IMR-90 (cell line): ENCODE measurements around the gene GAMT.

ENCODE experiments used
- BHLHE40 ChIP-seq: fragments of 150-350 bp; IDR thresholded peaks from 2 replicates; pipeline ENCODE4 v1.6.1; 2016; ENCODE audit warnings: mild to moderate bottlenecking, low read depth, low read length
- CEBPB ChIP-seq: IDR thresholded peaks from 2 replicates; pipeline ENCODE4 v1.6.1; 2012; ENCODE audit warnings: low read depth, low read length, improper control_type of control experiment
- CHD1 ChIP-seq: IDR thresholded peaks from 2 replicates; pipeline ENCODE4 v1.6.1; 2012; ENCODE audit warnings: low read depth, low read length, improper control_type of control experiment
- MAFK ChIP-seq: IDR thresholded peaks from 2 replicates; pipeline ENCODE4 v1.6.1; 2012; ENCODE audit warnings: low read depth, low read length, improper control_type of control experiment
- MAZ ChIP-seq: IDR thresholded peaks from 2 replicates; pipeline ENCODE4 v1.6.1; 2012; ENCODE audit warnings: low read depth, mild to moderate bottlenecking, low read length, improper control_type of control experiment, moderate library complexity, borderline replicate concordance
- MXI1 ChIP-seq: IDR thresholded peaks from 2 replicates; pipeline ENCODE4 v1.6.1; 2012; ENCODE audit warnings: low read depth, mild to moderate bottlenecking, low read length, moderate library complexity, borderline replicate concordance
- POLR2A ChIP-seq: IDR thresholded peaks from 2 replicates; pipeline ENCODE4 v1.6.1; 2012; ENCODE audit warnings: mild to moderate bottlenecking, low read depth, low read length
- RAD21 ChIP-seq: IDR thresholded peaks from 2 replicates; pipeline ENCODE4 v1.6.1; 2012; ENCODE audit warnings: low read length, improper control_type of control experiment
- RCOR1 ChIP-seq: IDR thresholded peaks from 2 replicates; pipeline ENCODE4 v1.6.1; 2012; ENCODE audit warnings: mild to moderate bottlenecking, low read length, improper control_type of control experiment; ENCODE audit not compliant: insufficient replicate concordance
- RFX5 ChIP-seq: IDR thresholded peaks from 2 replicates; pipeline ENCODE4 v1.8.0; 2012; ENCODE audit warnings: low read depth, mild to moderate bottlenecking, low read length, moderate library complexity
- SMC3 ChIP-seq: fragments of 150-350 bp; IDR thresholded peaks from 2 replicates; pipeline ENCODE4 v1.6.1; 2016; ENCODE audit warnings: low read depth, mild to moderate bottlenecking, antibody characterized with exemption, low read length, moderate library complexity
- TF ChIP-seq, protein P1 (sequence below): conservative IDR thresholded peaks from 2 replicates; pipeline ENCODE4 v1.5.1; 2012; ENCODE audit warnings: mild to moderate bottlenecking, low read depth, low read length, improper control_type of control experiment
- TF ChIP-seq, protein P2 (sequence below): fragments of 150-350 bp; IDR thresholded peaks from 2 replicates; pipeline ENCODE4 v1.6.1; 2016; ENCODE audit warnings: low read depth, mild to moderate bottlenecking, low read length, moderate library complexity, borderline replicate concordance

DNA sequence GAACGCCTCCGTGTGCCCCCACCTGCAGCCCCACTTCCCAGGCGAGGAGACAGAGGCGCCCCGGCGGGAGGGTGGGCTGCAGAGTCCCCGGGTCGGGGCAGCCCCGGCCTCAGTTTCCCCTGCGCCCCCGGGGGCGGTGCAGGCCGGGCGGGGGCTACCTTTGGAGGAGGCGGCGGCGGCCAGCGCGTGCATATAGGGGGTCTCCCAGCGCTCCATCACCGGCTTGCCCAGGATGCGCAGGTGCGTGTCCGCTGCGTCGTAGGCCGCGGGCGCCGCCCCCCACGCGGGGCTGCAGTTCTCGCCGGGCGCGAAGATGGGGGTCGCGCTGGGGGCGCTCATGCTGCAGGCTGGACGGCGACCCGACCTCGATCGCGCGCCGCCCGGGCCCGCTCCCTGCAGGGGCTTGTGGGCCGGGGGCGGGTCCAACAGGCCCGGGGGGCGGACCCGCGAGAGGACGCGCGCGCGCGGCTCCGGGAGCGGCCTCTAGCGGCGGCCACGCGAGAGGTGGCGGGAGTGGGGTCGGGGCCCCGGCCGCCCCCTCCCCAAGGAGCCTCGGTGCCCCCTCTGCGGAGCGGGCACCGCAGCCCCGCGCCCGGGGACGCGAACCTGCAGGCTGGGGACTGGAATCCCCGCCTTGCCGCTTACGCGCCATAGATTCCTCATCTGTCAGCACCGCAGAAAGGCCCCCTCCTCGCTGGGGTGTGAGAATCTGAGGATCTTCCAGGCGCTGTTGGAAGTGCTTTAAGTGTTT, at the start of gene GAMT:
- TF ChIP-seq, protein P1, sequence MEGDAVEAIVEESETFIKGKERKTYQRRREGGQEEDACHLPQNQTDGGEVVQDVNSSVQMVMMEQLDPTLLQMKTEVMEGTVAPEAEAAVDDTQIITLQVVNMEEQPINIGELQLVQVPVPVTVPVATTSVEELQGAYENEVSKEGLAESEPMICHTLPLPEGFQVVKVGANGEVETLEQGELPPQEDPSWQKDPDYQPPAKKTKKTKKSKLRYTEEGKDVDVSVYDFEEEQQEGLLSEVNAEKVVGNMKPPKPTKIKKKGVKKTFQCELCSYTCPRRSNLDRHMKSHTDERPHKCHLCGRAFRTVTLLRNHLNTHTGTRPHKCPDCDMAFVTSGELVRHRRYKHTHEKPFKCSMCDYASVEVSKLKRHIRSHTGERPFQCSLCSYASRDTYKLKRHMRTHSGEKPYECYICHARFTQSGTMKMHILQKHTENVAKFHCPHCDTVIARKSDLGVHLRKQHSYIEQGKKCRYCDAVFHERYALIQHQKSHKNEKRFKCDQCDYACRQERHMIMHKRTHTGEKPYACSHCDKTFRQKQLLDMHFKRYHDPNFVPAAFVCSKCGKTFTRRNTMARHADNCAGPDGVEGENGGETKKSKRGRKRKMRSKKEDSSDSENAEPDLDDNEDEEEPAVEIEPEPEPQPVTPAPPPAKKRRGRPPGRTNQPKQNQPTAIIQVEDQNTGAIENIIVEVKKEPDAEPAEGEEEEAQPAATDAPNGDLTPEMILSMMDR = peak; percentile 48
- no peak for TF ChIP-seq BHLHE40
- TF ChIP-seq MAFK = no peak
- TF ChIP-seq SMC3 = no peak
- no peak; the same call in 1 of the 2 replicates for TF ChIP-seq MAZ
- TF ChIP-seq RAD21 = no peak
- no peak for TF ChIP-seq RFX5
- TF ChIP-seq, protein P2, sequence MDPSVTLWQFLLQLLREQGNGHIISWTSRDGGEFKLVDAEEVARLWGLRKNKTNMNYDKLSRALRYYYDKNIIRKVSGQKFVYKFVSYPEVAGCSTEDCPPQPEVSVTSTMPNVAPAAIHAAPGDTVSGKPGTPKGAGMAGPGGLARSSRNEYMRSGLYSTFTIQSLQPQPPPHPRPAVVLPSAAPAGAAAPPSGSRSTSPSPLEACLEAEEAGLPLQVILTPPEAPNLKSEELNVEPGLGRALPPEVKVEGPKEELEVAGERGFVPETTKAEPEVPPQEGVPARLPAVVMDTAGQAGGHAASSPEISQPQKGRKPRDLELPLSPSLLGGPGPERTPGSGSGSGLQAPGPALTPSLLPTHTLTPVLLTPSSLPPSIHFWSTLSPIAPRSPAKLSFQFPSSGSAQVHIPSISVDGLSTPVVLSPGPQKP = no peak
- TF ChIP-seq POLR2A = no peak
- TF ChIP-seq CEBPB = no peak
- no peak for TF ChIP-seq MXI1
- no peak for TF ChIP-seq CHD1
- TF ChIP-seq RCOR1 = no peak
